SU-DHL-6 (cell line): ENCODE data around the gene ITPRIPL2.

Source experiments
- CTCF ChIP-seq: fragments of 200-600 bp; sonication (generic); IDR thresholded peaks from one replicate; pipeline ENCODE4 v1.5.1; 2017; ENCODE audit warnings: antibody characterized with exemption, mild to moderate bottlenecking, low read length, moderate library complexity; ENCODE audit not compliant: insufficient read depth, poor library complexity, severe bottlenecking
- EZH2phosphoT487 ChIP-seq: fragments of 200-600 bp; sonication (generic), shearing (Covaris generic); conservative IDR thresholded peaks from 2 replicates; pipeline ENCODE4 v1.6.1; 2018; ENCODE audit warnings: mild to moderate bottlenecking, antibody characterized with exemption, low read length, moderate library complexity, mixed read lengths

GRCh38 chr16:19095654-19096053 lies 18.1 kb upstream of the ITPRIPL2 start:
- no peak for TF ChIP-seq CTCF
- TF ChIP-seq EZH2phosphoT487: no peak
